IMR-90 (cell line): ENCODE results near the gene CROCC2. TPM values are rescaled to one million over a fixed set of nuclear protein-coding genes. Genes with fewer than 3 reads are reported as not detected.

ENCODE experiments used
- ATAC-seq: fragments of 200-7000 bp; cut with Tn5 transposase; 2 replicates; pipeline ENCODE4 v1.9.1; 2020; ENCODE audit warnings: low read depth, mild to moderate bottlenecking, moderate library complexity
- BruUV-seq: library from RNA; stranded (reverse); fragments of 400-500 nt; replicated peaks from 2 replicates; lab custom pipeline; 2021; lab: Mats Ljungman, UMichigan
- CTCF ChIA-PET: fragments of 300-600 bp; formaldehyde crosslinking; extraction: SDS; loops from one replicate; lab custom pipeline; 2021; ENCODE audit warnings: antibody characterized with exemption; lab: Yijun Ruan, JAX
- POLR2A ChIA-PET: fragments of 300-600 bp; sonication (Branson Sonifier 250); formaldehyde crosslinking; loops from one replicate; lab custom pipeline; 2022; ENCODE audit warnings: antibody characterized with exemption; ENCODE audit not compliant: unreplicated experiment; lab: Charles Lee
- DNase-seq: peaks from one replicate; pipeline ENCODE4 v3.0.0; 2013
- H2AFZ ChIP-seq: replicated peaks from 2 replicates; pipeline ENCODE3; 2013; ENCODE audit warnings: low read length, mild to moderate bottlenecking; ENCODE audit not compliant: poor library complexity
- H2AK5ac ChIP-seq: 2 replicates; pipeline ENCODE4 v1.6.1; 2013; ENCODE audit warnings: low read depth, low read length, inconsistent platforms
- H2AK9ac ChIP-seq: replicated peaks from 2 replicates; pipeline ENCODE3; 2013; ENCODE audit warnings: mild to moderate bottlenecking, low read depth, low read length, moderate library complexity; ENCODE audit not compliant: poor library complexity
- H2BK120ac ChIP-seq: 2 replicates; pipeline ENCODE4 v1.6.1; 2013; ENCODE audit warnings: low read depth, low read length, inconsistent platforms
- H2BK15ac ChIP-seq: 3 replicates; pipeline ENCODE4 v1.6.1; 2013; ENCODE audit warnings: low read depth, low read length, inconsistent platforms
- H2BK20ac ChIP-seq: 2 replicates; pipeline ENCODE4 v1.6.1; 2013; ENCODE audit warnings: low read depth, mild to moderate bottlenecking, inconsistent platforms, low read length, moderate library complexity
- H2BK5ac ChIP-seq: 2 replicates; pipeline ENCODE4 v1.6.1; 2013; ENCODE audit warnings: mild to moderate bottlenecking, low read depth, low read length, inconsistent platforms; ENCODE audit not compliant: poor library complexity, severe bottlenecking
- H3K14ac ChIP-seq: replicated peaks from 2 replicates; pipeline ENCODE4 v1.6.1; 2013; ENCODE audit warnings: low read depth, low read length, inconsistent platforms
- H3K18ac ChIP-seq: 2 replicates; pipeline ENCODE4 v1.6.1; 2013; ENCODE audit warnings: low read depth, low read length, control low read depth
- H3K23ac ChIP-seq: 2 replicates; pipeline ENCODE4 v1.6.1; 2013; ENCODE audit warnings: low read depth, low read length, inconsistent platforms
- H3K27ac ChIP-seq: 2 replicates; pipeline ENCODE4 v1.5.1; 2013; ENCODE audit warnings: mild to moderate bottlenecking, control low read depth, low read length; ENCODE audit not compliant: insufficient read depth
- H3K27me3 ChIP-seq: 2 replicates; pipeline ENCODE4 v1.6.1; 2013; ENCODE audit warnings: low read length; ENCODE audit not compliant: control insufficient read depth, insufficient read depth
- H3K36me3 ChIP-seq: 2 replicates; pipeline ENCODE4 v1.6.1; 2013; ENCODE audit warnings: low read length, mixed read lengths; ENCODE audit not compliant: control insufficient read depth, insufficient read depth
- H3K4ac ChIP-seq: 2 replicates; pipeline ENCODE4 v1.6.1; 2013; ENCODE audit warnings: low read depth, low read length, inconsistent platforms
- H3K4me1 ChIP-seq: 2 replicates; pipeline ENCODE4 v1.6.1; 2013; ENCODE audit warnings: low read length, mixed read lengths; ENCODE audit not compliant: control insufficient read depth, insufficient read depth
- H3K4me2 ChIP-seq: 2 replicates; pipeline ENCODE4 v1.6.1; 2013; ENCODE audit warnings: low read depth, mild to moderate bottlenecking, control low read depth, low read length, moderate library complexity
- H3K4me3 ChIP-seq: 2 replicates; pipeline ENCODE4 v1.5.1; 2013; ENCODE audit warnings: low read depth, mild to moderate bottlenecking, control low read depth, low read length, moderate library complexity; ENCODE audit not compliant: insufficient read depth
- H3K56ac ChIP-seq: 2 replicates; pipeline ENCODE4 v1.6.1; 2013; ENCODE audit warnings: low read length, inconsistent platforms; ENCODE audit not compliant: insufficient read depth; ENCODE audit errors: extremely low read depth
- H3K79me1 ChIP-seq, 2 experiments: 2 replicates each; pipeline ENCODE4 v1.6.1; 2013; ENCODE audit warnings: low read length in 2 of 2, inconsistent platforms in 1 of 2, low read depth in 1 of 2
- H3K9ac ChIP-seq: 2 replicates; pipeline ENCODE4 v1.6.1; 2013; ENCODE audit warnings: low read depth, low read length, control low read depth
- H3K9me1 ChIP-seq: 2 replicates; pipeline ENCODE4 v1.6.1; 2013; ENCODE audit warnings: low read length, inconsistent platforms; ENCODE audit not compliant: insufficient read depth
- H3K9me3 ChIP-seq: 2 replicates; pipeline ENCODE4 v1.6.1; 2013; ENCODE audit warnings: low read length; ENCODE audit not compliant: control insufficient read depth, insufficient read depth
- H4K20me1 ChIP-seq: 2 replicates; pipeline ENCODE4 v1.6.1; 2013; ENCODE audit warnings: low read length, inconsistent platforms; ENCODE audit not compliant: insufficient read depth
- H4K5ac ChIP-seq: 2 replicates; pipeline ENCODE4 v1.6.1; 2013; ENCODE audit warnings: mild to moderate bottlenecking, low read depth, low read length, control low read depth
- H4K8ac ChIP-seq, 2 experiments: 2 replicates each; pipeline ENCODE4 v1.6.1; 2013; ENCODE audit warnings: low read depth in 2 of 2, low read length in 2 of 2, control low read depth in 1 of 2, inconsistent platforms in 1 of 2
- H4K91ac ChIP-seq: 2 replicates; pipeline ENCODE4 v1.6.1; 2013; ENCODE audit warnings: low read depth, low read length, inconsistent platforms; ENCODE audit not compliant: insufficient read depth
- FOS ChIP-seq: fragments of 150-350 bp; IDR thresholded peaks from 2 replicates; pipeline ENCODE4 v1.6.1; 2016; ENCODE audit warnings: low read depth, low read length
- POLR2A ChIP-seq: IDR thresholded peaks from 2 replicates; pipeline ENCODE4 v1.6.1; 2012; ENCODE audit warnings: mild to moderate bottlenecking, low read depth, low read length
- SMC3 ChIP-seq: fragments of 150-350 bp; IDR thresholded peaks from 2 replicates; pipeline ENCODE4 v1.6.1; 2016; ENCODE audit warnings: low read depth, mild to moderate bottlenecking, antibody characterized with exemption, low read length, moderate library complexity
- WGBS, 2 experiments: methylation state at CpG; one replicate each; pipeline versions ENCODE4 v1.1.5 to v1.1.7; 2013; ENCODE audit warnings: missing lambda C conversion rate in 2 of 2; ENCODE audit not compliant: insufficient read length in 1 of 2; ENCODE audit errors: extremely low coverage in 2 of 2; 5-methylcytosine and 5-hydroxymethylcytosine counted together
- dilution Hi-C: fragments of 300-500 bp; cut with HindIII; formaldehyde crosslinking; loops from one replicate; pipeline ENCODE4 v1.14.3; 2018; ENCODE audit warnings: low sequenced_read_pairs; ENCODE audit not compliant: unreplicated experiment
- in situ Hi-C: fragments of 300-500 bp; cut with MboI; formaldehyde crosslinking; loops from 3 replicates; pipeline ENCODE4 v1.14.3; 2019; ENCODE audit warnings: low sequenced_read_pairs, inconsistent platforms, mixed read lengths
- intact Hi-C: fragments of 100-400 bp; cut with micrococcal nuclease; formaldehyde crosslinking; loops from 2 replicates; pipeline ENCODE4 v1.10.0; 2022
- polyA plus RNA-seq, 3 experiments: library from polyadenylated mRNA; depleted of rRNA; stranded (reverse); fragments of >200 nt; gene quantifications; 2 replicates each; pipeline ENCODE4 v1.2.3, GENCODE V29; 2012; ENCODE audit warnings: low replicate concordance in 1 of 3
- total RNA-seq: library from RNA; depleted of rRNA; stranded (reverse); fragments of >200 nt; gene quantifications from 2 replicates; pipeline ENCODE4 v1.2.3, GENCODE V29; 2012
- TF ChIP-seq, protein P1 (sequence below): fragments of 150-350 bp; IDR thresholded peaks from 2 replicates; pipeline ENCODE4 v1.6.1; 2017; ENCODE audit warnings: mild to moderate bottlenecking, antibody characterized with exemption, low read length, low read depth

The CROCC2 gene
- total and polyA plus RNA-seq, 2 of the 4 experiments (the other 2 are of a cell fraction): not detected

DNA sequence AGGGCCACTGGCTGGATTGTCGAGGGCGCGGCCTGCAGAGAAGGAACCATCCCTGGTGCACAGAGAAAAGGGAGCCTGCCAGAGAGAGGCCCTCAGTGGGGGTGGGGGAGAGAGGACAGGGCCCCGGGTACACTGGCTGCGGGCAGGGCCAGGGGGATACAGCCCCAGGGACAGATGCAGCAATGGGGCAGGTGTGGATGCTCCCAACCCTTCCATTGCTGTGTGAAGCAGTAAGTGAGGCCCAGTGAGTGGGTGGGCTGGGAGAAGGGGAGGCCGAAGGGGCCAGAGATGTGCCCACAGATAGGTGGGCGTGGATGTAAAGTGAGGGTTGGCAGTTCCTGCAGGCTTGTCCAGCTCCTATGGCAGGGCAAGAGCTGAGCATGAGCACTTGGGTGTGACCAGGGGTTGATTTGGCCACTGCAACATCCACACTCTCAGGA, 30.1 kb upstream of the CROCC2 start:
- Histone ChIP-seq H4K91ac (no peak overlapping the region), H2AK9ac (no peak overlapping the region), H3K36me3 (no peaks in the 10 kb centered on the region), H3K56ac (no peak overlapping the region), H2AK5ac (no peak overlapping the region), H3K9me3 (no peaks in the 10 kb centered on the region), H4K5ac (no peak overlapping the region), H3K4me2 (no peak overlapping the region), H3K4me1 (no peaks in the 10 kb centered on the region), H2BK5ac (no peak overlapping the region), H2BK15ac (no peak overlapping the region), H3K79me1 (no peaks in the 10 kb centered on the region), H3K23ac (no peak overlapping the region), H3K4me3 (no peak overlapping the region), H4K20me1 (no peaks in the 10 kb centered on the region), H3K27me3 (peaks cover 18% of the 10 kb centered on the region), H2BK20ac (no peak overlapping the region), H3K4ac (no peak overlapping the region), H3K27ac (no peak overlapping the region), H2AFZ (peak overlapping the region; percentile 43), H2BK120ac (no peak overlapping the region), H3K18ac (no peak overlapping the region), H3K14ac (no peak overlapping the region), H4K8ac (no peak overlapping the region), H3K9me1 (no peaks in the 10 kb centered on the region), H3K9ac (no peak overlapping the region)
- BruUV-seq: no TSS peak
- ChIA-PET POLR2A (no interaction called here), CTCF (no interaction called here)
- in situ Hi-C loops (no loop called here), dilution Hi-C loops (no loop called here), intact Hi-C loops (no loop called here)
- TF ChIP-seq SMC3 (no peak), POLR2A (no peak), FOS (no peak)
- TF ChIP-seq, protein P1, sequence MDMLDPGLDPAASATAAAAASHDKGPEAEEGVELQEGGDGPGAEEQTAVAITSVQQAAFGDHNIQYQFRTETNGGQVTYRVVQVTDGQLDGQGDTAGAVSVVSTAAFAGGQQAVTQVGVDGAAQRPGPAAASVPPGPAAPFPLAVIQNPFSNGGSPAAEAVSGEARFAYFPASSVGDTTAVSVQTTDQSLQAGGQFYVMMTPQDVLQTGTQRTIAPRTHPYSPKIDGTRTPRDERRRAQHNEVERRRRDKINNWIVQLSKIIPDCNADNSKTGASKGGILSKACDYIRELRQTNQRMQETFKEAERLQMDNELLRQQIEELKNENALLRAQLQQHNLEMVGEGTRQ: no peak
- no CpG with 5 or more reads among the region's 7 CpGs for WGBS, 2 experiments
- no peak for DNase-seq
- no peak for ATAC-seq
